ENCODE measurements around the gene PCDH9.

DNA sequence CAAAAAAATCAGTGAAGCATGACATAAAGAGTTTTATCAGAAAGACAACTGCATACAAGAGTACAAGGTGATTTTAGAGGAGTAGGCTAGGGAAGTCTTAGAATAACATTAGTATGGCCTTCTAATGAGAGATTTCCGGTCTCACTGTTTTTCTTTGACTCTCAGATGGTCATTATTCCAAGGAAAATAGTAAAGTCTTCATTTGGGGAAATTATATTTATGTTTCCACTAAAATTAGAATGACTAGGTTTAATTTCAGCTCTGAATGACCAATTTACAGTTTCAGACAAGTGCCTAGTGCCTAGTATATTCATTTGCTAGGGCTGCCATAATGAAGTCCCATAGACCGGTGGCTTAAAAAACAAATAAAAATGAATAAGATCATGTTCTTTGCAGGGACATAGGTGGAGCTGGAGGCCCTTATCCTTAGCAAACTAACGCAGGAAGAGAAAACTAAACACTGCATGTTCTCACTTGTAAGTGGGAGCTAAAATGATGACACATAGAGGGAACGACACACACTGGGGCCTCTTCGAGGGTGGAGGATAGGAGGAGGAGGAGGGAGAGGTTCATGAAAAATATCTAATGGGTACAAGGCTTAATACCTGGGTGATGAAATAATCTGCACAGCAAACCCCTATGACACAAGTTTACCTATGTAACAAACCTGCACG is 303.1 kb downstream of the PCDH9 start:
- TF ChIP-seq, protein P1, sequence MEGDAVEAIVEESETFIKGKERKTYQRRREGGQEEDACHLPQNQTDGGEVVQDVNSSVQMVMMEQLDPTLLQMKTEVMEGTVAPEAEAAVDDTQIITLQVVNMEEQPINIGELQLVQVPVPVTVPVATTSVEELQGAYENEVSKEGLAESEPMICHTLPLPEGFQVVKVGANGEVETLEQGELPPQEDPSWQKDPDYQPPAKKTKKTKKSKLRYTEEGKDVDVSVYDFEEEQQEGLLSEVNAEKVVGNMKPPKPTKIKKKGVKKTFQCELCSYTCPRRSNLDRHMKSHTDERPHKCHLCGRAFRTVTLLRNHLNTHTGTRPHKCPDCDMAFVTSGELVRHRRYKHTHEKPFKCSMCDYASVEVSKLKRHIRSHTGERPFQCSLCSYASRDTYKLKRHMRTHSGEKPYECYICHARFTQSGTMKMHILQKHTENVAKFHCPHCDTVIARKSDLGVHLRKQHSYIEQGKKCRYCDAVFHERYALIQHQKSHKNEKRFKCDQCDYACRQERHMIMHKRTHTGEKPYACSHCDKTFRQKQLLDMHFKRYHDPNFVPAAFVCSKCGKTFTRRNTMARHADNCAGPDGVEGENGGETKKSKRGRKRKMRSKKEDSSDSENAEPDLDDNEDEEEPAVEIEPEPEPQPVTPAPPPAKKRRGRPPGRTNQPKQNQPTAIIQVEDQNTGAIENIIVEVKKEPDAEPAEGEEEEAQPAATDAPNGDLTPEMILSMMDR (IDR thresholded peaks at IDR 0.05), result no peak
- no peak for TF ChIP-seq POLR2A (IDR thresholded peaks at IDR 0.05)

All from heart left ventricle (tissue), 13 donors.